Heart right ventricle (tissue), 12 donors: ENCODE results near the gene NUAK2. TPM values are rescaled to one million over a fixed set of nuclear protein-coding genes. Genes with fewer than 3 reads are reported as not detected.

ENCODE experiments used
- polyA plus RNA-seq, 2 donors: library from polyadenylated mRNA; stranded (reverse); fragments of 200-250 nt; gene quantifications; one replicate each; pipeline ENCODE4 v1.2.3, GENCODE V29; 2013
- total RNA-seq, 10 donors: library from RNA; stranded (reverse); fragmentation: NEBNext Ultra II Directional in 3 of 10; extraction: Animal tissue kit (Norgen Biotek cat#: 25700) in 3 of 10; gene quantifications; one replicate each; pipeline versions ENCODE4 v1.2.1 to v1.2.4, GENCODE V29; 2021 to 2023
- donor health status: ischemic (EF 13 %, LVEDD 7.1; RV severe dilation, severe dysfunction).
- donor health status: healthy with polysubstance abuse.
- donor health status: DM: no; HTN: yes; CAD: no.
- donor health status: DM: no; HTN: no; CAD: no.
- donor health status: ischemic (EF 25% LVEDD 6.9; RV normal size, moderate dysfunction).
- donor health status: ischemic (EF 25% LVEDD 5.7; RV mildly dilated, moderate dysfunction).
- donor health status: healthy.
- donor health status: nonischemic (EF 11% LVEDD 7.7; RV severe dilation, severe dysfunction).
- donor health status: DM: yes; HTN: yes; CAD: no.
- donor health status: PGD.
- donor health status: ischemic (EF 29% LVEDD 5.4; RV normal size, mild dysfunction).
- donor health status: nonischemic (EF 23%, LVEDD 6.1; RV moderate dilation, normal function).

Gene NUAK2
- total and polyA plus RNA-seq, 12 donors: 0.25 to 3.1 (median 0.50) TPM

Other genes with a start within 250 kb of the NUAK2 start
- gene TMEM81, start 237.3 kb downstream of the NUAK2 start, total RNA-seq: 1 to 10 TPM; 1.6 to 3.8 (median 2.1) TPM
- gene TMEM81, start 237.3 kb downstream of the NUAK2 start, polyA plus RNA-seq: 1 to 10 TPM; 2.7 to 3.4 TPM
- 10 to 100 TPM in 3 of 10 donors, 1 to 10 TPM in 7; 8.2 to 12.4 (median 9.1) TPM for gene RBBP5, start 199.8 kb downstream of the NUAK2 start, total RNA-seq
- gene RBBP5, start 199.8 kb downstream of the NUAK2 start, polyA plus RNA-seq: 1 to 10 TPM; 3.4 to 4.0 TPM
- gene DSTYK, start 110.0 kb downstream of the NUAK2 start, total RNA-seq: 1 to 10 TPM; 5.7 to 9.5 (median 8.0) TPM
- gene DSTYK, start 110.0 kb downstream of the NUAK2 start, polyA plus RNA-seq: 1 to 10 TPM; 2.6 to 3.2 TPM
- 1 to 10 TPM in 9 of 10 donors, under 1 TPM in 1; 0.62 to 2.6 (median 1.8) TPM for gene TMCC2, start 93.8 kb downstream of the NUAK2 start, total RNA-seq
- gene TMCC2, start 93.8 kb downstream of the NUAK2 start, polyA plus RNA-seq: 1 to 10 TPM; 1.1 to 1.8 TPM
- gene KLHDC8A, start 35.2 kb upstream of the NUAK2 start, total RNA-seq: under 1 TPM in 1 of 10 donors, not detected in 9; 0.16 TPM
- gene KLHDC8A, start 35.2 kb upstream of the NUAK2 start, polyA plus RNA-seq: under 1 TPM in 1 of 2 donors, not detected in 1; 0.15 TPM
- not detected for gene LEMD1, start 100.3 kb upstream of the NUAK2 start, total RNA-seq
- not detected for gene LEMD1, start 100.3 kb upstream of the NUAK2 start, polyA plus RNA-seq
- under 1 TPM in 1 of 10 donors, not detected in 9; 0.15 TPM for gene BLACAT1, start 134.3 kb upstream of the NUAK2 start, total RNA-seq
- gene BLACAT1, start 134.3 kb upstream of the NUAK2 start, polyA plus RNA-seq: not detected
- 100 to 1,000 TPM; 122 to 199 (median 164) TPM for gene CDK18, start 182.9 kb upstream of the NUAK2 start, total RNA-seq
- 100 to 1,000 TPM in 1 of 2 donors, 10 to 100 TPM in 1; 41.4 to 156 TPM for gene CDK18, start 182.9 kb upstream of the NUAK2 start, polyA plus RNA-seq